PC-3 (cell line): ENCODE measurements around the gene LUC7L. TPM values are rescaled to one million over a fixed set of nuclear protein-coding genes. Genes with fewer than 3 reads are reported as not detected.
"Not testable (repeated sequence)": the region's sequence is repeated elsewhere in the genome, so short reads cannot be mapped to it uniquely, and the experiment has no call there.

Experiments used
- ATAC-seq: fragments of 200-7000 bp; cut with Tn5 transposase; 2 replicates; pipeline ENCODE4 v1.9.1; 2020; ENCODE audit warnings: mild to moderate bottlenecking, moderate library complexity
- BruUV-seq: library from RNA; stranded (reverse); fragments of 400-500 nt; replicated peaks from 2 replicates; lab custom pipeline; 2021; lab: Mats Ljungman, UMichigan
- CTCF ChIA-PET: fragments of 300-600 bp; sonication (Branson Sonifier 250); formaldehyde crosslinking; loops from one replicate; lab custom pipeline; 2022; ENCODE audit warnings: antibody characterized with exemption; lab: Charles Lee
- POLR2A ChIA-PET: fragments of 300-600 bp; sonication (Branson Sonifier 250); formaldehyde crosslinking; loops from one replicate; lab custom pipeline; 2022; ENCODE audit warnings: antibody characterized with exemption; ENCODE audit not compliant: unreplicated experiment; lab: Charles Lee
- DNase-seq: peaks from one replicate; pipeline ENCODE4 v3.0.0-alpha.2; 2015
- H2AFZ ChIP-seq: fragments of 300-600 bp; sonication (generic); 2 replicates; pipeline ENCODE4 v1.6.0; 2016; ENCODE audit warnings: antibody characterized with exemption, low read length
- H3F3A ChIP-seq: fragments of 300-600 bp; sonication (generic); one replicate; pipeline ENCODE4 v1.6.0; 2017; ENCODE audit warnings: antibody characterized with exemption, low read length, control low read depth, mild to moderate bottlenecking; ENCODE audit not compliant: unreplicated experiment
- H3K27ac ChIP-seq: fragments of 300-600 bp; sonication (generic); 2 replicates; pipeline ENCODE4 v1.5.1; 2016; ENCODE audit warnings: mild to moderate bottlenecking, low read length
- H3K27me3 ChIP-seq: fragments of 300-600 bp; sonication (generic); 2 replicates; pipeline ENCODE4 v1.6.1; 2016; ENCODE audit warnings: low read length, mixed read lengths
- H3K36me3 ChIP-seq: fragments of 300-600 bp; sonication (generic); 2 replicates; pipeline ENCODE4 v1.6.1; 2016; ENCODE audit warnings: low read depth, mixed run types, low read length, mixed read lengths
- H3K4me1 ChIP-seq: fragments of 300-600 bp; sonication (generic); 2 replicates; pipeline ENCODE4 v1.5.1; 2016; ENCODE audit warnings: low read length; ENCODE audit not compliant: insufficient read depth
- H3K4me2 ChIP-seq: fragments of 300-600 bp; sonication (generic); 2 replicates; pipeline ENCODE4 v1.6.0; 2016; ENCODE audit warnings: low read length
- H3K4me3 ChIP-seq: fragments of 300-600 bp; sonication (generic); 2 replicates; pipeline ENCODE4 v1.5.1; 2016; ENCODE audit warnings: mild to moderate bottlenecking, low read length, mixed read lengths
- H3K79me2 ChIP-seq: fragments of 300-600 bp; sonication (generic); 2 replicates; pipeline ENCODE4 v1.6.1; 2017; ENCODE audit warnings: low read length, mixed read lengths
- H3K9ac ChIP-seq: fragments of 300-600 bp; sonication (generic); 2 replicates; pipeline ENCODE4 v1.6.0; 2016; ENCODE audit warnings: mild to moderate bottlenecking, low read length
- H3K9me2 ChIP-seq: fragments of 300-600 bp; sonication (generic); replicated peaks from 2 replicates; pipeline ENCODE4 v1.6.1; 2016; ENCODE audit warnings: mixed run types, low read length, mixed read lengths
- H3K9me3 ChIP-seq: fragments of 300-600 bp; sonication (generic); 2 replicates; pipeline ENCODE4 v1.6.1; 2016; ENCODE audit warnings: low read length, mixed read lengths
- H4K20me1 ChIP-seq: fragments of 300-600 bp; sonication (generic); 2 replicates; pipeline ENCODE4 v1.6.1; 2016; ENCODE audit warnings: low read length, mixed read lengths
- EZH2 ChIP-seq: fragments of 300-600 bp; sonication (generic); IDR thresholded peaks from one replicate; pipeline ENCODE4 v1.6.1; 2017; ENCODE audit warnings: antibody characterized with exemption, mild to moderate bottlenecking, low read length; ENCODE audit not compliant: unreplicated experiment
- EZH2phosphoT487 ChIP-seq: fragments of 300-600 bp; sonication (generic); IDR thresholded peaks from 2 replicates; pipeline ENCODE4 v1.6.1; 2018; ENCODE audit warnings: mild to moderate bottlenecking, antibody characterized with exemption, low read length, borderline replicate concordance
- intact Hi-C: fragments of 100-400 bp; cut with micrococcal nuclease; formaldehyde crosslinking; loops from 2 replicates; pipeline ENCODE4 v1.9.0; 2023
- total RNA-seq: library from RNA; depleted of rRNA; stranded (reverse); fragments of >200 nt; gene quantifications from 2 replicates; pipeline ENCODE4 v1.2.3, GENCODE V29; 2014
- TF ChIP-seq, protein P1 (sequence below): fragments of 300-600 bp; sonication (generic); conservative IDR thresholded peaks from 2 replicates; pipeline ENCODE4 v1.5.1; 2017; ENCODE audit warnings: antibody characterized with exemption, low read depth, mild to moderate bottlenecking, low read length

LUC7L gene
- total RNA-seq, 1 experiment from 2014 or later, result 46.0 TPM

- CTCF ChIA-PET, result no interaction called here
- DNase-seq, result no peak
These were observed 1.7 kb upstream of the LUC7L start for GRCh38 chr16:230949-231348.

DNA sequence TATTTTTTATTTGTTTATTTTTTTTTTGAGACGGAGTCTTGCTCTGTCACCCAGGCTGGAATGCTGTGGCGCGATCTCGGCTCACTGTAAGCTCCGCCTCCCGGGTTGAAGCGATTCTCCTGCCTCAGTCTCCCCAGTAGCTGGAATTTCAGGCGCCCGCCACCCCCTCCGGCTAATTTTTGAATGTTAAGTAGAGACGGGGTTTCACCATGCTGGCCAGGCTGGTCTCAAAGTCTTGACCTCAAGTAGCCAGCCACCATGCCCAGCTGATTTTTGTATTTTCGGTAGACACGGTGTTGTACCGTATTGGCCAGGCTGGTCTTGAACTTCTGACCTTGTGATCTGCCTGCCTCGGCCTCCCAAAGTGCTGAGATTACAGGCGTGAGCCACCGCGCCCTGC lies 1.1 kb upstream of the LUC7L start:
- H3K9ac ChIP-seq, DNase-seq, H3K27ac ChIP-seq, POLR2A ChIA-PET, BruUV-seq, H3K9me2 ChIP-seq, CTCF ChIA-PET, H3K9me3 ChIP-seq, H2AFZ ChIP-seq, ATAC-seq, H3F3A ChIP-seq, H3K27me3 ChIP-seq, H3K4me2 ChIP-seq, H3K4me3 ChIP-seq, intact Hi-C loops: not testable (repeated sequence)
- H3K4me1 ChIP-seq, result peaks cover 25% of the 10 kb centered on the region
- peaks cover 21% of the 10 kb centered on the region for H3K36me3 ChIP-seq
- peaks cover 37% of the 10 kb centered on the region for H3K79me2 ChIP-seq
- H4K20me1 ChIP-seq, result peaks cover 28% of the 10 kb centered on the region

More at GRCh38 chr16:230949-231348, 1.7 kb upstream of the LUC7L start:
- Histone ChIP-seq H3K4me1 (peaks cover 23% of the 10 kb centered on the region), H2AFZ (no peak overlapping the region), H3K79me2 (peaks cover 33% of the 10 kb centered on the region), H3K27ac (no peak overlapping the region), H3K9ac (no peak overlapping the region), H3K4me2 (no peak overlapping the region), H3K4me3 (no peak overlapping the region), H3K9me2 (no peaks in the 10 kb centered on the region), H3K9me3 (no peaks in the 10 kb centered on the region), H4K20me1 (peaks cover 28% of the 10 kb centered on the region), H3K27me3 (no peaks in the 10 kb centered on the region), H3K36me3 (peaks cover 17% of the 10 kb centered on the region), H3F3A (no peaks in the 10 kb centered on the region)
- POLR2A ChIA-PET, result no interaction called here
- TF ChIP-seq EZH2, result no peak
- TF ChIP-seq, protein P1, sequence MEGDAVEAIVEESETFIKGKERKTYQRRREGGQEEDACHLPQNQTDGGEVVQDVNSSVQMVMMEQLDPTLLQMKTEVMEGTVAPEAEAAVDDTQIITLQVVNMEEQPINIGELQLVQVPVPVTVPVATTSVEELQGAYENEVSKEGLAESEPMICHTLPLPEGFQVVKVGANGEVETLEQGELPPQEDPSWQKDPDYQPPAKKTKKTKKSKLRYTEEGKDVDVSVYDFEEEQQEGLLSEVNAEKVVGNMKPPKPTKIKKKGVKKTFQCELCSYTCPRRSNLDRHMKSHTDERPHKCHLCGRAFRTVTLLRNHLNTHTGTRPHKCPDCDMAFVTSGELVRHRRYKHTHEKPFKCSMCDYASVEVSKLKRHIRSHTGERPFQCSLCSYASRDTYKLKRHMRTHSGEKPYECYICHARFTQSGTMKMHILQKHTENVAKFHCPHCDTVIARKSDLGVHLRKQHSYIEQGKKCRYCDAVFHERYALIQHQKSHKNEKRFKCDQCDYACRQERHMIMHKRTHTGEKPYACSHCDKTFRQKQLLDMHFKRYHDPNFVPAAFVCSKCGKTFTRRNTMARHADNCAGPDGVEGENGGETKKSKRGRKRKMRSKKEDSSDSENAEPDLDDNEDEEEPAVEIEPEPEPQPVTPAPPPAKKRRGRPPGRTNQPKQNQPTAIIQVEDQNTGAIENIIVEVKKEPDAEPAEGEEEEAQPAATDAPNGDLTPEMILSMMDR, result no peak
- TF ChIP-seq EZH2phosphoT487, result no peak
- no peak for ATAC-seq
- intact Hi-C loops, result no loop called here
- no TSS peak for BruUV-seq

DNA sequence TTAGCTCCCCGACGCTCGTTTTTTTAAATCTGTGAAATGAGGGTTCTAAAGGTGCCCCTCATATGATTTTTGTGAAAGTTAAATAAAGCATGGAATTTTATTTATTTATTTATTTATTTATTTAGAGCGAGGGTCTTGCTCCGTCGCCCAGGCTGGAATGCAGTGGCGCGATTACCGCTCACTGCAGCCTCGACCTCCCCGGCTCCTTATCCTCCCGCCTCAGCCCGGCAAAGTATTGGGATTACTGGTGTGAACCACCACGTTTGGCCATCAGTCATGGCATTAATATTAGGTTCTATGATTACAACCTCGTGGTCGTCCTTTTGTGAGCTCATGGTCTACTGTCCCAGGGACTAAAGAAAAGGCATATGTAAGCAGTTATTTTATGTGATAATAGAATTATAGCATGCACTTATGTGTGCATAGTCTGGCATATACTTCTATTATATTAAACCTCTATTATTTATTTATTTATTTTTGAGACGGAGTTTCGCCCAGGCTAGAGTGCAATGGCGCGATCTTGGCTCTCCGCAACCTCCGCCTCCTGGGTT lies 557 bp upstream of the LUC7L start:
- Histone ChIP-seq H3K79me2 (peaks cover 41% of the 10 kb centered on the region), H3F3A (no peaks in the 10 kb centered on the region), H3K9me3 (no peaks in the 10 kb centered on the region), H3K27me3 (no peaks in the 10 kb centered on the region), H4K20me1 (peaks cover 28% of the 10 kb centered on the region), H3K36me3 (peaks cover 23% of the 10 kb centered on the region), H3K9me2 (no peaks in the 10 kb centered on the region), H2AFZ (peak overlapping the region; percentile 86), H3K4me2 (peak overlapping the region; percentile 91), H3K9ac (no peak overlapping the region), H3K4me1 (peaks cover 25% of the 10 kb centered on the region), H3K4me3 (peak overlapping the region; percentile 99), H3K27ac (no peak overlapping the region)
- DNase-seq, result no peak
- ChIA-PET POLR2A (interaction anchor here (0.6 kb wide), 1 partner anchor 122 kb away, joined by 3 read pairs; the partner anchor contains the start of gene AXIN1), CTCF (no interaction called here)
- ATAC-seq, result no peak
- BruUV-seq, result no TSS peak
- intact Hi-C loops, result no loop called here
- TF ChIP-seq EZH2 (no peak), EZH2phosphoT487 (no peak)
- TF ChIP-seq, protein P1, result no peak
